CD4-positive, alpha-beta T cell (primary cell): Measurements from ENCODE around the gene LARGE1. TPM values are rescaled to one million over a fixed set of nuclear protein-coding genes. Genes with fewer than 3 reads are reported as not detected.

Experiments used
- ATAC-seq: fragments of 200-7000 bp; cut with Tn5 transposase; one replicate; pipeline ENCODE4 v1.10.0; 2022; ENCODE audit warnings: mild to moderate bottlenecking; ENCODE audit not compliant: poor library complexity
- CTCF ChIA-PET: fragments of 350-600 bp; sonication (Branson Sonifier 250); formaldehyde crosslinking; loops from one replicate; lab custom pipeline; 2021; ENCODE audit warnings: antibody characterized with exemption, inconsistent platforms; lab: Charles Lee
- POLR2A ChIA-PET: fragments of 350-600 bp; sonication (Branson Sonifier 250); formaldehyde crosslinking; loops from one replicate; lab custom pipeline; 2021; ENCODE audit warnings: antibody characterized with exemption, inconsistent platforms; lab: Charles Lee
- DNase-seq, 14 experiments: peaks; one replicate each; pipeline ENCODE4 v3.0.0-alpha.2; 2013 to 2020; ENCODE audit warnings: mixed read lengths in 2 of 14
- H3K27ac ChIP-seq, 2 donors: one replicate each; pipeline versions ENCODE4 v1.5.1 to v1.7.0; 2013; ENCODE audit warnings: low read length in 2 of 2, low read depth in 1 of 2, mild to moderate bottlenecking in 1 of 2
- H3K27me3 ChIP-seq, 2 experiments: 1 replicate in 1 of 2; 2 replicates in 1 of 2; pipeline versions ENCODE4 v1.6.1 to v1.7.0; 2013; ENCODE audit warnings: low read length in 2 of 2, control low read depth in 1 of 2, mild to moderate bottlenecking in 1 of 2, moderate library complexity in 1 of 2; ENCODE audit not compliant: insufficient read depth in 2 of 2, control insufficient read depth in 1 of 2
- H3K36me3 ChIP-seq: one replicate; pipeline ENCODE4 v1.6.1; 2013; ENCODE audit warnings: low read length, control low read depth; ENCODE audit not compliant: insufficient read depth
- H3K4me1 ChIP-seq: one replicate; pipeline ENCODE4 v1.6.1; 2013; ENCODE audit warnings: low read length, control low read depth; ENCODE audit not compliant: insufficient read depth
- H3K4me3 ChIP-seq: one replicate; pipeline ENCODE4 v1.5.1; 2013; ENCODE audit warnings: mild to moderate bottlenecking, low read length, moderate library complexity
- H3K9me3 ChIP-seq, 2 experiments: 1 replicate in 1 of 2; 2 replicates in 1 of 2; pipeline versions ENCODE4 v1.6.1 to v1.7.0; 2013; ENCODE audit warnings: low read length in 2 of 2, mild to moderate bottlenecking in 2 of 2, control low read depth in 1 of 2, moderate library complexity in 1 of 2; ENCODE audit not compliant: control insufficient read depth in 1 of 2, insufficient read depth in 1 of 2
- H3K27ac Mint-ChIP-seq: one replicate; pipeline ENCODE4 v1.8.0; 2020; ENCODE audit warnings: mixed read lengths
- H3K27me3 Mint-ChIP-seq: one replicate; pipeline ENCODE4 v1.8.0; 2021; ENCODE audit warnings: mixed read lengths
- H3K36me3 Mint-ChIP-seq: one replicate; pipeline ENCODE4 v1.8.0; 2021; ENCODE audit warnings: low read depth, mixed read lengths
- H3K4me1 Mint-ChIP-seq: one replicate; pipeline ENCODE4 v1.8.0; 2021; ENCODE audit warnings: low read depth, mixed read lengths
- H3K4me3 Mint-ChIP-seq: one replicate; pipeline ENCODE4 v1.8.0; 2020; ENCODE audit warnings: mild to moderate bottlenecking, mixed read lengths
- H3K9me3 Mint-ChIP-seq: one replicate; pipeline ENCODE4 v1.8.0; 2020; ENCODE audit warnings: mixed read lengths
- CTCF ChIP-seq: fragments of 200-600 bp; IDR thresholded peaks from one replicate; pipeline ENCODE4 v1.8.0; 2022; ENCODE audit warnings: antibody characterized with exemption, mild to moderate bottlenecking
- intact Hi-C, 2 experiments: fragments of 100-400 bp; cut with DNase I in 1 of 2; cut with micrococcal nuclease in 1 of 2; formaldehyde crosslinking; loops; one replicate each; pipeline versions ENCODE4 v1.15.1 to v1.9.0; 2023 to 2025; cut with DNase I, micrococcal nuclease
- total RNA-seq, 174 experiments: library from RNA in 2 of 174; stranded (reverse) in 2 of 174; gene quantifications; one replicate each; pipeline ENCODE4 v1.2.3 and lab custom pipeline; 2021 to 2026

The LARGE1 gene
- total RNA-seq, 2 experiments from 2014 or later = 0.14 to 0.70 TPM

- intact Hi-C loops = no loop called here
- no peak for TF ChIP-seq CTCF
- ChIA-PET CTCF (no interaction called here), POLR2A (no interaction called here)
- H3K4me1 ChIP-seq = no peaks in the 10 kb centered on the region
- Mint-ChIP-seq H3K27me3 (no peaks in the 10 kb centered on the region), H3K9me3 (peaks cover 5% of the 10 kb centered on the region), H3K36me3 (no peaks in the 10 kb centered on the region), H3K4me1 (no peaks in the 10 kb centered on the region), H3K27ac (no peak overlapping the region), H3K4me3 (no peak overlapping the region)
- H3K36me3 ChIP-seq = no peaks in the 10 kb centered on the region
- no peak overlapping the region for H3K27ac ChIP-seq
- H3K27me3 ChIP-seq = no peaks in the 10 kb centered on the region
- no peak for DNase-seq
- ATAC-seq = no peak
- H3K9me3 ChIP-seq = peaks cover 0 to 4% of the 10 kb centered on the region in 2 experiments
- no peak overlapping the region for H3K4me3 ChIP-seq
Observed at GRCh38 chr22:33561149-33561807, 359.0 kb downstream of the LARGE1 start.

GRCh38 chr22:33557836-33558235 is 362.4 kb downstream of the LARGE1 start:
- Histone ChIP-seq H3K4me3 (no peak overlapping the region), H3K27ac (no peak overlapping the region), H3K9me3 (peaks cover 0 to 4% of the 10 kb centered on the region in 2 experiments), H3K36me3 (no peaks in the 10 kb centered on the region), H3K27me3 (no peaks in the 10 kb centered on the region), H3K4me1 (no peaks in the 10 kb centered on the region)
- POLR2A ChIA-PET = no interaction called here
- no peak for DNase-seq
- intact Hi-C loops = no loop called here
- Mint-ChIP-seq H3K36me3 (no peaks in the 10 kb centered on the region), H3K4me3 (no peak overlapping the region), H3K4me1 (no peaks in the 10 kb centered on the region), H3K9me3 (peaks cover 6% of the 10 kb centered on the region), H3K27ac (no peak overlapping the region), H3K27me3 (no peaks in the 10 kb centered on the region)
- CTCF ChIA-PET = no interaction called here
- ATAC-seq = no peak
- TF ChIP-seq CTCF = no peak

- Mint-ChIP-seq H3K27me3 (no peaks in the 10 kb centered on the region), H3K9me3 (peaks cover 6% of the 10 kb centered on the region), H3K4me1 (no peaks in the 10 kb centered on the region), H3K36me3 (no peaks in the 10 kb centered on the region), H3K27ac (no peak overlapping the region), H3K4me3 (no peak overlapping the region)
- Histone ChIP-seq H3K4me1 (no peaks in the 10 kb centered on the region), H3K27me3 (no peaks in the 10 kb centered on the region), H3K36me3 (no peaks in the 10 kb centered on the region), H3K4me3 (no peak overlapping the region), H3K27ac (no peak overlapping the region), H3K9me3 (peaks cover 0 to 4% of the 10 kb centered on the region in 2 experiments)
- CTCF ChIA-PET = no interaction called here
- TF ChIP-seq CTCF = no peak
- intact Hi-C loops = no loop called here
- POLR2A ChIA-PET = no interaction called here
- no peak for DNase-seq
- no peak for ATAC-seq
Observed at GRCh38 chr22:33555814-33556522, 364.3 kb downstream of the LARGE1 start.
